HepG2 (cell line): ENCODE measurements around the gene GRM8. TPM values are rescaled to one million over a fixed set of nuclear protein-coding genes. Genes with fewer than 3 reads are reported as not detected.
A peak's percentile ranks its signal among the peaks of the same experiment; 100 is the strongest.

Experiments used
- ATAC-seq: fragments of 200-7000 bp; cut with Tn5 transposase; 3 replicates; pipeline ENCODE4 v1.9.1; 2020; ENCODE audit warnings: mild to moderate bottlenecking, moderate library complexity
- BruUV-seq: library from RNA; stranded (reverse); fragments of 400-500 nt; replicated peaks from 2 replicates; lab custom pipeline; 2021; lab: Mats Ljungman, UMichigan
- CTCF ChIA-PET: fragments of 300-600 bp; formaldehyde crosslinking; extraction: SDS; loops from one replicate; lab custom pipeline; 2021; ENCODE audit warnings: low total read pairs, inconsistent platforms, low intra/inter-chr PET ratio; lab: Yijun Ruan, JAX
- POLR2A ChIA-PET: fragments of 350-600 bp; sonication (Branson Sonifier 250); formaldehyde crosslinking; loops from one replicate; lab custom pipeline; 2020; ENCODE audit warnings: antibody characterized with exemption, inconsistent platforms; lab: Yijun Ruan, JAX
- DNase-seq: peaks from one replicate; pipeline ENCODE4 v3.0.0-alpha.2; 2015; ENCODE audit warnings: low spot score
- FAIRE-seq: peaks from 3 replicates; lab custom pipeline; 2011; peaks lifted over from hg19 to GRCh38; lab: Jason Lieb, UNC
- H2AFZ ChIP-seq: one replicate; pipeline ENCODE4 v1.6.1; 2011; ENCODE audit warnings: low read length, inconsistent platforms
- H3K27ac ChIP-seq: fragments of 300-600 bp; 3 replicates; pipeline ENCODE4 v1.8.0; 2011; ENCODE audit warnings: mixed run types, mild to moderate bottlenecking, mixed read lengths, low read length, inconsistent platforms; ENCODE audit not compliant: insufficient read depth; ENCODE audit errors: extremely low read length
- H3K27me3 ChIP-seq, 2 experiments: fragments of 200-600 bp in 1 of 2; 2 replicates in 1 of 2; 3 replicates in 1 of 2; pipeline versions ENCODE4 v1.6.0 to v1.8.0; 2011; ENCODE audit warnings: low read length in 2 of 2, mild to moderate bottlenecking in 2 of 2, moderate library complexity in 2 of 2, inconsistent platforms in 1 of 2; ENCODE audit not compliant: insufficient read depth in 2 of 2, control insufficient read depth in 1 of 2
- H3K36me3 ChIP-seq, 2 experiments: fragments of 200-600 bp in 1 of 2; replicated peaks in 1 of 2; 2 replicates in 1 of 2; 3 replicates in 1 of 2; pipeline versions ENCODE4 v1.5.1 to v1.8.0; 2011; ENCODE audit warnings: low read length in 2 of 2, inconsistent platforms in 1 of 2; ENCODE audit not compliant: insufficient read depth in 2 of 2, control insufficient read depth in 1 of 2
- H3K4me1 ChIP-seq: 2 replicates; pipeline ENCODE4 v1.5.1; 2012; ENCODE audit warnings: low read length, inconsistent platforms; ENCODE audit not compliant: insufficient read depth
- H3K4me2 ChIP-seq: 2 replicates; pipeline ENCODE4 v1.6.0; 2011; ENCODE audit warnings: low read depth, low read length, inconsistent platforms
- H3K4me3 ChIP-seq, 3 experiments: fragments of 200-600 bp in 1 of 3; sonication (generic), shearing (Covaris generic) in 1 of 3; replicated peaks in 1 of 3; 2 replicates each; pipeline ENCODE4 v1.5.1; 2011 to 2016; ENCODE audit warnings: low read length in 3 of 3, inconsistent platforms in 2 of 3, low read depth in 2 of 3, mild to moderate bottlenecking in 2 of 3, control low read depth in 1 of 3, mixed read lengths in 1 of 3; ENCODE audit not compliant: insufficient read depth in 1 of 3
- H3K79me2 ChIP-seq: one replicate; pipeline ENCODE4 v1.6.1; 2011; ENCODE audit warnings: low read length, inconsistent platforms; ENCODE audit not compliant: insufficient read depth
- H3K9ac ChIP-seq: 2 replicates; pipeline ENCODE4 v1.6.0; 2011; ENCODE audit warnings: mild to moderate bottlenecking, low read depth, low read length, inconsistent platforms; ENCODE audit not compliant: insufficient read depth
- H3K9me3 ChIP-seq: 2 replicates; pipeline ENCODE4 v1.5.1; 2012; ENCODE audit warnings: mild to moderate bottlenecking, low read length
- H4K20me1 ChIP-seq: 2 replicates; pipeline ENCODE4 v1.6.0; 2011; ENCODE audit warnings: inconsistent platforms, mild to moderate bottlenecking, low read length, moderate library complexity; ENCODE audit not compliant: insufficient read depth
- FOXA1 ChIP-seq, 2 experiments: fragments of 450-650 bp in 1 of 2; sonication (generic) in 1 of 2; formaldehyde crosslinking in 1 of 2; IDR thresholded peaks; 2 replicates each; pipeline versions ENCODE4 v1.4.0 to v1.6.1; 2016 to 2020; ENCODE audit warnings: missing genetic modification reagents in 1 of 2
- HNF4A ChIP-seq: sonication (generic); formaldehyde crosslinking; IDR thresholded peaks from 2 replicates; pipeline ENCODE4 v1.4.0; 2020; ENCODE audit warnings: missing genetic modification reagents
- HNF4G ChIP-seq, 2 experiments: sonication (generic) in 1 of 2; formaldehyde crosslinking in 1 of 2; IDR thresholded peaks; 2 replicates each; pipeline versions ENCODE4 v1.4.0 to v1.6.1; 2011 to 2020; ENCODE audit warnings: borderline replicate concordance in 2 of 2, low read depth in 2 of 2, mild to moderate bottlenecking in 2 of 2, low read length in 1 of 2, missing genetic modification reagents in 1 of 2, moderate library complexity in 1 of 2
- PAXIP1 ChIP-seq: sonication (generic); formaldehyde crosslinking; conservative IDR thresholded peaks from 2 replicates; pipeline ENCODE4 v1.4.0; 2020; ENCODE audit warnings: mild to moderate bottlenecking, missing genetic modification reagents, moderate library complexity
- PHB2 ChIP-seq: fragments of 450-650 bp; IDR thresholded peaks from 2 replicates; pipeline ENCODE4 v1.6.1; 2018; ENCODE audit not compliant: partially characterized antibody
- WGBS: methylation state at CpG from one replicate; pipeline ENCODE4 v1.1.6; 2017; ENCODE audit warnings: low lambda C conversion rate; 5-methylcytosine and 5-hydroxymethylcytosine counted together
- in situ Hi-C: cut with HindIII; loops from 2 replicates; pipeline ENCODE4 v1.10.0; 2017; ENCODE audit warnings: low pct_unique_long_range_greater_than_20kb; ENCODE audit not compliant: extremely low pct_ligation_motif_present
- intact Hi-C: fragments of 100-400 bp; cut with micrococcal nuclease; formaldehyde crosslinking; loops from one replicate; pipeline ENCODE4 v1.10.0; 2022; ENCODE audit not compliant: unreplicated experiment
- polyA plus RNA-seq, 8 experiments: library from polyadenylated mRNA; depleted of rRNA in 3 of 8; stranded (reverse) in 7 of 8; unstranded in 1 of 8; fragments of >200 nt; fragmentation: Illumina TruSeq in 4 of 8; extraction: Trizol in 4 of 8; gene quantifications; 2 replicates each; pipeline versions ENCODE4 v1.2.1 to v1.2.3, GENCODE V29; 2011 to 2016; ENCODE audit warnings: low read depth in 4 of 8, missing spikeins in 1 of 8, mixed read lengths in 1 of 8; ENCODE audit not compliant: insufficient read depth in 1 of 8
- total RNA-seq, 5 experiments: library from RNA; depleted of rRNA; stranded (reverse); fragments of >200 nt; fragmentation: Illumina TruSeq; extraction: Trizol; gene quantifications; 2 replicates each; pipeline ENCODE4 v1.2.3, GENCODE V29; 2016; ENCODE audit warnings: low read depth in 1 of 5
- TF ChIP-seq, protein P1 (sequence below): sonication (generic); formaldehyde crosslinking; conservative IDR thresholded peaks from 2 replicates; pipeline ENCODE4 v1.8.0; 2022; ENCODE audit warnings: missing genetic modification reagents
- TF ChIP-seq, protein P2 (sequence below): sonication (generic); formaldehyde crosslinking; IDR thresholded peaks from 2 replicates; pipeline ENCODE4 v1.4.0; 2020; ENCODE audit warnings: missing genetic modification reagents, borderline replicate concordance

The GRM8 gene
- total and polyA plus RNA-seq, 2 of the 13 experiments (the other 11 are each of a cell fraction or from before 2014, with no cell fraction given), result not detected

DNA sequence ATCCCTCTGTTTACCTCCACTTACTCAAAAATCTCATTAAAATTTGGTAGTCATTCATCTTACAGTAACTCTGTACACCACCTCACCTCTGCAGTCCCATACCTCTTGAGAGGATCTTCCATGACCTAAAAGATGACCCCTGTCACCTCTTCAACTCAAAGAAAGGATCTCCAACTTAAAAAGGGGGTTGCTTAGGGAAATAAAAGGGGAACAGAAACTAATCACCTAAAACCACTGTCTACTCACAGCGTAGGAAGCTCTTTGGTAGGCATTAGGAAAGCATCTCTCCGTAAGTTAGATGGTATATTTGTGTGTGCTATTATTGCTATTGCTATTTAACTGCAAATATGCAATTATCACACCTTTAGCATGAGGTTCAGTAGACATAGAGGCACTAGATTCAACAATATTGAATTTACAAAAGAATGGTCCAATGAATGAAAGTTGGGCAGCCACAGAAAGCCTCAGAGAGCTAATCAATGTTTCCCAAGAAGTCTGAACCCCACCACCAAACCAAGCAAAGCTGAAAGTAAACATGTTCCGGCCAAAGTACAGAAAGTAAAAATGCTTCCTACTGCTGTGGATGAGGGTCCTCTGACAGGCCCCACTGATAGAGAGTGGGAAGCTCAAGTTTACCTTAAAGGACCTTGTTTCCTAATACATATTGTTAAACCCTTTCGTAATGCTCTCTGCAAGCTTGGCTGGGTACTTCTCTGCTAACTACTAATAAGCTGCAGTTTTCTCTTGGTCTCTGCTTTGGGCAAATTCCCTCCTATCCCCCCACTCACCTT, 105.8 kb downstream of the GRM8 start:
- no peaks in the 10 kb centered on the region for H3K27me3 ChIP-seq
- in situ Hi-C loops, result no loop called here
- no peak overlapping the region for H2AFZ ChIP-seq
- intact Hi-C loops, result no loop called here
- BruUV-seq, result no TSS peak
- H4K20me1 ChIP-seq, result no peaks in the 10 kb centered on the region
- ATAC-seq, result peak; percentile 70
- H3K36me3 ChIP-seq, result no peaks in the 10 kb centered on the region
- WGBS, result 18% methylated on average over 4 of the region's 4 CpGs
- peaks cover 12% of the 10 kb centered on the region for H3K4me1 ChIP-seq
- H3K9me3 ChIP-seq, result no peaks in the 10 kb centered on the region
- no peaks in the 10 kb centered on the region for H3K79me2 ChIP-seq
- DNase-seq, result peak; percentile 41
- TF ChIP-seq, protein P1, sequence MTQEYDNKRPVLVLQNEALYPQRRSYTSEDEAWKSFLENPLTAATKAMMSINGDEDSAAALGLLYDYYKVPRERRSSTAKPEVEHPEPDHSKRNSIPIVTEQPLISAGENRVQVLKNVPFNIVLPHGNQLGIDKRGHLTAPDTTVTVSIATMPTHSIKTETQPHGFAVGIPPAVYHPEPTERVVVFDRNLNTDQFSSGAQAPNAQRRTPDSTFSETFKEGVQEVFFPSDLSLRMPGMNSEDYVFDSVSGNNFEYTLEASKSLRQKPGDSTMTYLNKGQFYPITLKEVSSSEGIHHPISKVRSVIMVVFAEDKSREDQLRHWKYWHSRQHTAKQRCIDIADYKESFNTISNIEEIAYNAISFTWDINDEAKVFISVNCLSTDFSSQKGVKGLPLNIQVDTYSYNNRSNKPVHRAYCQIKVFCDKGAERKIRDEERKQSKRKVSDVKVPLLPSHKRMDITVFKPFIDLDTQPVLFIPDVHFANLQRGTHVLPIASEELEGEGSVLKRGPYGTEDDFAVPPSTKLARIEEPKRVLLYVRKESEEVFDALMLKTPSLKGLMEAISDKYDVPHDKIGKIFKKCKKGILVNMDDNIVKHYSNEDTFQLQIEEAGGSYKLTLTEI (CRISPR knock-in tag), result no peak
- TF ChIP-seq PHB2 (no peak), PAXIP1 (0 out of 2 replicates have a peak, but pooled peaks have one; percentile 13), FOXA1 (IDR thresholded peaks at IDR 0.05) (no peak), FOXA1 (CRISPR knock-in tag; IDR thresholded peaks at IDR 0.05) (0 out of 2 replicates have a peak, but pooled peaks have one; percentile 29), HNF4G (IDR thresholded peaks at IDR 0.05; ENCODE audit: borderline replicate concordance, low read depth, low read length) (peak; percentile 39; the same call in 1 of the 2 replicates), HNF4G (CRISPR knock-in tag; IDR thresholded peaks at IDR 0.05; ENCODE audit: borderline replicate concordance, low read depth) (no peak), HNF4A (CRISPR knock-in tag) (peak; percentile 60)
- TF ChIP-seq, protein P2, sequence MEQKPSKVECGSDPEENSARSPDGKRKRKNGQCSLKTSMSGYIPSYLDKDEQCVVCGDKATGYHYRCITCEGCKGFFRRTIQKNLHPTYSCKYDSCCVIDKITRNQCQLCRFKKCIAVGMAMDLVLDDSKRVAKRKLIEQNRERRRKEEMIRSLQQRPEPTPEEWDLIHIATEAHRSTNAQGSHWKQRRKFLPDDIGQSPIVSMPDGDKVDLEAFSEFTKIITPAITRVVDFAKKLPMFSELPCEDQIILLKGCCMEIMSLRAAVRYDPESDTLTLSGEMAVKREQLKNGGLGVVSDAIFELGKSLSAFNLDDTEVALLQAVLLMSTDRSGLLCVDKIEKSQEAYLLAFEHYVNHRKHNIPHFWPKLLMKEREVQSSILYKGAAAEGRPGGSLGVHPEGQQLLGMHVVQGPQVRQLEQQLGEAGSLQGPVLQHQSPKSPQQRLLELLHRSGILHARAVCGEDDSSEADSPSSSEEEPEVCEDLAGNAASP, result peak; percentile 69; the same call in 1 of the 2 replicates
- H3K4me2 ChIP-seq, result 0 out of 2 replicates have a peak overlapping the region, but pooled peaks have one; percentile 12
- CTCF ChIA-PET, result no interaction called here
- H3K9ac ChIP-seq, result no peak overlapping the region
- no peak for FAIRE-seq
- H3K27ac ChIP-seq, result no peak overlapping the region
- no peak overlapping the region for H3K4me3 ChIP-seq
- POLR2A ChIA-PET, result no interaction called here
